ENCODE data around the gene SH3PXD2A. TPM values are rescaled to one million over a fixed set of nuclear protein-coding genes. Genes with fewer than 3 reads are reported as not detected.

The SH3PXD2A gene
- total and polyA plus RNA-seq, 7 donors, result 3.0 to 57.7 (median 10.6) TPM

- DNase-seq, result no peak
- TF ChIP-seq, protein P1, sequence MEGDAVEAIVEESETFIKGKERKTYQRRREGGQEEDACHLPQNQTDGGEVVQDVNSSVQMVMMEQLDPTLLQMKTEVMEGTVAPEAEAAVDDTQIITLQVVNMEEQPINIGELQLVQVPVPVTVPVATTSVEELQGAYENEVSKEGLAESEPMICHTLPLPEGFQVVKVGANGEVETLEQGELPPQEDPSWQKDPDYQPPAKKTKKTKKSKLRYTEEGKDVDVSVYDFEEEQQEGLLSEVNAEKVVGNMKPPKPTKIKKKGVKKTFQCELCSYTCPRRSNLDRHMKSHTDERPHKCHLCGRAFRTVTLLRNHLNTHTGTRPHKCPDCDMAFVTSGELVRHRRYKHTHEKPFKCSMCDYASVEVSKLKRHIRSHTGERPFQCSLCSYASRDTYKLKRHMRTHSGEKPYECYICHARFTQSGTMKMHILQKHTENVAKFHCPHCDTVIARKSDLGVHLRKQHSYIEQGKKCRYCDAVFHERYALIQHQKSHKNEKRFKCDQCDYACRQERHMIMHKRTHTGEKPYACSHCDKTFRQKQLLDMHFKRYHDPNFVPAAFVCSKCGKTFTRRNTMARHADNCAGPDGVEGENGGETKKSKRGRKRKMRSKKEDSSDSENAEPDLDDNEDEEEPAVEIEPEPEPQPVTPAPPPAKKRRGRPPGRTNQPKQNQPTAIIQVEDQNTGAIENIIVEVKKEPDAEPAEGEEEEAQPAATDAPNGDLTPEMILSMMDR (IDR thresholded peaks at IDR 0.05), result no peak
- intact Hi-C loops (cut with DNase I), result no loop called here
- ATAC-seq, result no peak
- no peaks in the 10 kb centered on the region for H3K36me3 ChIP-seq (ENCODE audit: insufficient read depth in 1 of 2, low read depth in 1 of 2)
- no peaks in the 10 kb centered on the region for H3K27me3 ChIP-seq (ENCODE audit: insufficient read depth in 3 of 3, low read length in 2 of 3)
- no peaks in the 10 kb centered on the region for H3K9me3 ChIP-seq
- H3K27ac ChIP-seq, result no peak overlapping the region
- no peak overlapping the region for H3K4me3 ChIP-seq
- 73 to 86% (median 82%) methylated on average over 4 of the region's 4 CpGs for WGBS, 3 donors
- peaks cover 20% of the 10 kb centered on the region for H3K4me1 ChIP-seq
Observed at GRCh38 chr10:103786020-103786419, 69.4 kb downstream of the SH3PXD2A start.

- 83 to 86% (median 84%) methylated on average over 9 of the region's 9 CpGs for WGBS, 3 donors
- intact Hi-C loops (cut with DNase I), result no loop called here
- no peak overlapping the region for H3K27ac ChIP-seq
- H3K4me3 ChIP-seq, result no peak overlapping the region
- TF ChIP-seq, protein P1 (IDR thresholded peaks at IDR 0.05), result no peak
- no peaks in the 10 kb centered on the region for H3K27me3 ChIP-seq (ENCODE audit: insufficient read depth in 3 of 3, low read length in 2 of 3)
- H3K9me3 ChIP-seq, result no peaks in the 10 kb centered on the region
- ATAC-seq (peak in 1 of 4 donors; percentile 27), DNase-seq (no peak)
- H3K36me3 ChIP-seq (ENCODE audit: insufficient read depth in 1 of 2, low read depth in 1 of 2), result no peaks in the 10 kb centered on the region
- peaks cover 31% of the 10 kb centered on the region for H3K4me1 ChIP-seq
Observed at GRCh38 chr10:103784723-103785418, 70.5 kb downstream of the SH3PXD2A start.

- peaks cover 38% of the 10 kb centered on the region for H3K4me1 ChIP-seq
- ATAC-seq (no peak), DNase-seq (no peak)
- no peaks in the 10 kb centered on the region for H3K9me3 ChIP-seq
- H3K36me3 ChIP-seq (ENCODE audit: insufficient read depth in 1 of 2, low read depth in 1 of 2), result no peaks in the 10 kb centered on the region
- TF ChIP-seq, protein P1 (IDR thresholded peaks at IDR 0.05), result no peak
- WGBS, 3 donors, result 84 to 89% (median 89%) methylated on average over 8 of the region's 8 CpGs
- intact Hi-C loops (cut with DNase I), result no loop called here
- no peaks in the 10 kb centered on the region for H3K27me3 ChIP-seq (ENCODE audit: insufficient read depth in 3 of 3, low read length in 2 of 3)
- no peak overlapping the region for H3K4me3 ChIP-seq
- H3K27ac ChIP-seq, result no peak overlapping the region
Observed at GRCh38 chr10:103784089-103784488, 71.3 kb downstream of the SH3PXD2A start.

- DNase-seq, result no peak
- H3K36me3 ChIP-seq (ENCODE audit: insufficient read depth in 1 of 2, low read depth in 1 of 2), result no peaks in the 10 kb centered on the region
- no peaks in the 10 kb centered on the region for H3K9me3 ChIP-seq
- 26 to 37% (median 28%) methylated on average over 7 of the region's 7 CpGs for WGBS, 3 donors
- intact Hi-C loops (cut with DNase I), result no loop called here
- no peak for ATAC-seq
- no peaks in the 10 kb centered on the region for H3K27me3 ChIP-seq (ENCODE audit: insufficient read depth in 3 of 3, low read length in 2 of 3)
- no peak overlapping the region for H3K4me3 ChIP-seq
- peaks cover 41% of the 10 kb centered on the region for H3K4me1 ChIP-seq
- no peak overlapping the region for H3K27ac ChIP-seq
- TF ChIP-seq, protein P1 (IDR thresholded peaks at IDR 0.05), result no peak
Observed at GRCh38 chr10:103783681-103784080, 71.7 kb downstream of the SH3PXD2A start.
